Measurements from ENCODE around the gene DRAP1.

Gene DRAP1

DNA sequence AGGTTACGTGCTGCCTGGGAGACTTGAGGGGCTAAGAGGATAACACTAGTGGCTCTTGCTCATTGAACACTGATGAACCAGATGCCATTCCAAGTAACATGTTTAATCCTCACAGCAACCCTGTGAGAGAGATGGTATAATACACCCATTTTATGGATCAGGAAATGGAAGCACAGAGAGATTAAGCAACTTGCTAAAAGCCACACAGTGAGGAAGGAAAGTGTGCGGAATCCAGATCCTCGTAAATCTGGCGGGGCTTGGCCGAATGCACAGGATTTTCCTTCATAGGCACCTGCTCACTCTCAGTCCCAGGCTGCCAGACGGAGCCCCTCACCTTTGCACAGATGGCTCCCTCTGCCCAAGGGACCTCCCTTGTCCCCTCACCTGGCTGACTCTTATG lies 11.3 kb upstream of the DRAP1 start:
- no peak for TF ChIP-seq GATA2 (IDR thresholded peaks at IDR 0.05; ENCODE audit: low read depth, low read length)
- TF ChIP-seq GATA3 (IDR thresholded peaks at IDR 0.05; ENCODE audit: low read depth, low read length) = no peak

- TF ChIP-seq GATA3 (IDR thresholded peaks at IDR 0.05; ENCODE audit: low read depth, low read length) (no peak), GATA2 (IDR thresholded peaks at IDR 0.05; ENCODE audit: low read depth, low read length) (no peak)
These were observed 7.3 kb upstream of the DRAP1 start for GRCh38 chr11:65911682-65912568.

GRCh38 chr11:65912845-65913244 lies 6.4 kb upstream of the DRAP1 start:
- no peak for TF ChIP-seq GATA2 (IDR thresholded peaks at IDR 0.05; ENCODE audit: low read depth, low read length)

DNA sequence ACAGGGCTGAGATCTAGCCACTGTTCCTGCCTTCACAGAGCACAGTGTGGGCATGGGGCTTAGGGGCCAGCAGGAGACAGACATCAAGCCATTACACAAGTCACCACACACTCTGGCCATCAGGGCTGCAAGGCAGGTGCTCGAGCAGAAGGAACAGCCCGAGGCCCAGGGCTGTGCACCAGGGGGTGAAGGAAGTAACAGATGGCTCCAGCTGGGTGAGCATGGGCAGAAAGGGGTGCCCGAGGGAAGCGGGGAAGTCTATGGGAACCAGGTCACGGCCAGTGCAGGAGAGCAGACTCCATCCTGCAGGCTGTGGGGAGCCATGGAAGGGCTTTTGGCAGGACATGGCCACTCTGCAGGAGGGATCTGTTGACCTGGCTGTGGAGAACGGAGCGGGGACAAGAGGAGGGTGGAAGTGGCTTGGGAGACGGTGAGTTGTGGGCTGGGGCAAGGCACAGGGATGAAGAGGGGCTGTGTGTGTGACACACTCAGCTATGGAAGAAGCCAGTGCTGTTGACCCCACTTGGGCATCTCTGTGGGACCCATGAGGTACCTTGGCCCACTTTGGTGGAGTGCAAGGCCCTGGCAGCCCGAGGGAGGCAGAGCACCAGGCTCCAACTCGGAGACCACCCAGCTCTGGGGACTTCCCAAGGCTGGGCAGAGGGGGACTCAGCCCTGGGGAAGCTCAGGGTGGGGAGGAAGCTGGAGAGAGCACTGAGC lies 4.0 kb upstream of the DRAP1 start:
- TF ChIP-seq GATA3 (IDR thresholded peaks at IDR 0.05; ENCODE audit: low read depth, low read length) (no peak), GATA2 (IDR thresholded peaks at IDR 0.05; ENCODE audit: low read depth, low read length) (no peak)

DNA sequence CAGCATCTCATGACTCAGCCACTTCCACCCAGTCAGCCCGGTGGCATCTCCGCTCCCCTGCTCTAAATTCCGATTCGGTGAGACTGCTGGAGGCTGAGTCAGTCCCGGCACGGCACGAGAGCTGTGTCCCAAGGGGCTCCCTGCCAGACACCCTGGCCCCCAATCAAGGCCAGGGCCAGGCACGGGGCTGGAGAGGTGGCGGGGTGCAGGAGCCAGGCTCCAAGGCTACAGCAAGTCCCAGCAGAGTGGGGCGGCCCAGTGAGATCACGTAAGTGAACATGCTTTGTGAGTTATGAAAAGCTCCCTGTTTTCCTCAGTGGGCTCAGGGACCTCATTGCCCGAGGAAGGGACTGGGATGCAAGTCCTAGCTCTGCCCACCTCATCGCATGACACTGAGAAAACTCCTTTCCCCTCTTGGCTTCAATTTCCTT lies 3.4 kb upstream of the DRAP1 start:
- no peak for TF ChIP-seq GATA3 (IDR thresholded peaks at IDR 0.05; ENCODE audit: low read depth, low read length)
- TF ChIP-seq GATA2 (IDR thresholded peaks at IDR 0.05; ENCODE audit: low read depth, low read length) = no peak

GRCh38 chr11:65916391-65916790 lies 2.8 kb upstream of the DRAP1 start:
- TF ChIP-seq GATA2 (IDR thresholded peaks at IDR 0.05; ENCODE audit: low read depth, low read length) = no peak
- no peak for TF ChIP-seq GATA3 (IDR thresholded peaks at IDR 0.05; ENCODE audit: low read depth, low read length)

DNA sequence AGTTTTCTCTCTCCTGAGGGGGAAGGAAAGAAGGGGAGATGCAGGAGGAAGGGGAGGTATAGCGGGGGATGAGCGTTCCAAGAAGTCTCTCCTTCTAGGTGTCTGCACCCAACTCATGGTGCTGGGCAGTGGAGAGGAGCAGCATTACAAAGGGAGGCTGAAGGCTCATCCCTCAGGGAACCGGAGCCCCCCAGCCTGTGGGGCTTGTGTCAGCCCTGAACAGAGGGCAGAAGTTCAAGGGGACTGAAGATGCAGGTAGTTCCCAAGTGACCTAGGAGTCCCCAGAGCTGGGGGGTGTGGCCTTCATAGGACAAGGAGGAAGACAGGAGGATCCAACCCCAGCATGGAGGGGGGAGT lies 2.2 kb upstream of the DRAP1 start:
- TF ChIP-seq GATA3 (IDR thresholded peaks at IDR 0.05; ENCODE audit: low read depth, low read length) (no peak), GATA2 (IDR thresholded peaks at IDR 0.05; ENCODE audit: low read depth, low read length) (no peak)

GRCh38 chr11:65917434-65918210 lies 1.6 kb upstream of the DRAP1 start:
- TF ChIP-seq GATA2 (IDR thresholded peaks at IDR 0.05; ENCODE audit: low read depth, low read length) (no peak), GATA3 (IDR thresholded peaks at IDR 0.05; ENCODE audit: low read depth, low read length) (no peak)

- TF ChIP-seq GATA2 (IDR thresholded peaks at IDR 0.05; ENCODE audit: low read depth, low read length) (no peak), GATA3 (IDR thresholded peaks at IDR 0.05; ENCODE audit: low read depth, low read length) (no peak)
These were observed 750 bp upstream of the DRAP1 start, which contains the start of gene C11orf68 for GRCh38 chr11:65918211-65919140. Gene C11orf68, minus strand, starts transcription at chr11:65919062. Its CDS starts 31 bp downstream, at chr11:65919031.

- TF ChIP-seq GATA2 (IDR thresholded peaks at IDR 0.05; ENCODE audit: low read depth, low read length) = no peak
- no peak for TF ChIP-seq GATA3 (IDR thresholded peaks at IDR 0.05; ENCODE audit: low read depth, low read length)
These were observed 546 bp downstream of the DRAP1 start for GRCh38 chr11:65919573-65920371.

DNA sequence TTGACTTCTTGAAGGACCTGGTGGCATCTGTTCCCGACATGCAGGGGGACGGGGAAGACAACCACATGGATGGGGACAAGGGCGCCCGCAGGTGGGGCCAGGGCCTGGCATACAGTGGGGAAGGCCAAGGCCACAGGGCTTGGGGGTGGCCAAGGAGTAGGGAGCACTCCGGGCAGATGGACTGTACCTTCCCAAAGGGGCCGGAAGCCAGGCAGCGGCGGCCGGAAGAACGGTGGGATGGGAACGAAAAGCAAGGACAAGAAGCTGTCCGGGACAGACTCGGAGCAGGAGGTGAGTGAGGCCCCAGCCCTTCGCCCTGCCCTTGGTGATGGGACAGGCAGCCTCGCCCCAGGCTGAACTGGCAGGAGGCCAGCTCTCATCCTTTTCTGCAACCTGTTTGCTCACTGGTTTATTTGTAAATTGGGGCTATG lies 1.2 kb downstream of the DRAP1 start:
- TF ChIP-seq GATA3 (IDR thresholded peaks at IDR 0.05; ENCODE audit: low read depth, low read length) (no peak), GATA2 (IDR thresholded peaks at IDR 0.05; ENCODE audit: low read depth, low read length) (no peak)

GRCh38 chr11:65921033-65921555 lies 1.9 kb downstream of the DRAP1 start:
- TF ChIP-seq GATA2 (IDR thresholded peaks at IDR 0.05; ENCODE audit: low read depth, low read length) = no peak
- no peak for TF ChIP-seq GATA3 (IDR thresholded peaks at IDR 0.05; ENCODE audit: low read depth, low read length)
